Esophagus squamous epithelium (tissue), 4 donors: ENCODE results near the gene RADIL.

Source experiments
- POLR2A ChIP-seq, 4 donors: fragments of 450-650 bp; IDR thresholded peaks; one replicate each; pipeline ENCODE4 v1.6.1; 2017; ENCODE audit warnings: antibody characterized with exemption in 4 of 4, mild to moderate bottlenecking in 4 of 4, moderate library complexity in 3 of 4
- TF ChIP-seq, protein P1 (sequence below), 6 experiments: fragments of 450-650 bp in 4 of 6; fragments of 200-600 bp in 2 of 6; sonication (generic) in 2 of 6; IDR thresholded peaks; one replicate each; pipeline ENCODE4 v1.5.1; 2016 to 2019; ENCODE audit warnings: antibody characterized with exemption in 6 of 6, mild to moderate bottlenecking in 4 of 6, moderate library complexity in 4 of 6

DNA sequence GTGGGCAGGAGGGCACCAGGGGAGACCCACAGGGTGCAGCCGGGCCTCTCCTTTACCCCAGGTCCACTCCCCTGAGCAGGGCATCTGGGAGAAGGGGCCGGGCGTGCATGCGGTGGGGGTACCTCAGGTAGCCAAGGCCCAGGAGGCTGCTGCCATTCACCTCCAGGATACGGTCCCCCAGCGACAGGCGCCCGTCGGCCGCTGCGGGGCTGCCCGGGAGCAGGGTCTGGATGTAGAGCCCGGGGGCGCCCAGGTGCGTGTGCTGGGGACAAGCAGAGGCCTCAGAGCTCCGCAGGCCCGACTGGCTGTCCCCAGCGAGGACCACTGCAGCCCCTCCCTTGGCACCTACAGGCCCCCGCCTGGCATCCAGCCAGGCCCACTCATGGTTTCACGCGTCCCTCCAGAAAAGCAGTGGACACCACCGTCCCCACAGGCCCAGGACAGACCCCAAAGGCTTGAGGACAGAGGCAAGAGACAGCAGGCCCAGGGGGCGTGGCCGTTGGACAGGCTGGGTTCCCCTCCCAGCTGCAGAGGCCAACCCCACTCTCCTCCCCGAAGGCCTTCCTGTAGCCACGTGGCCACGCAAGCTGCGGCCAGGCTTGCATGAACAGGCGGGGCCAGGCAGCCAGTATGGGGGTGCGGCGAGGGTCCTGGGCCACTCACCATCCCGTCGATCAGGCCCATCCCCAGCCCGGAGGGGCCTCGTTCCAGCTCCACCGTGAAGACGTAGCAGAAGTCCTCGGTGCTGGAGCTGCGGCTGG, 83.8 kb downstream of the RADIL start:
- no peak for TF ChIP-seq POLR2A (IDR thresholded peaks at IDR 0.05)
- TF ChIP-seq, protein P1, sequence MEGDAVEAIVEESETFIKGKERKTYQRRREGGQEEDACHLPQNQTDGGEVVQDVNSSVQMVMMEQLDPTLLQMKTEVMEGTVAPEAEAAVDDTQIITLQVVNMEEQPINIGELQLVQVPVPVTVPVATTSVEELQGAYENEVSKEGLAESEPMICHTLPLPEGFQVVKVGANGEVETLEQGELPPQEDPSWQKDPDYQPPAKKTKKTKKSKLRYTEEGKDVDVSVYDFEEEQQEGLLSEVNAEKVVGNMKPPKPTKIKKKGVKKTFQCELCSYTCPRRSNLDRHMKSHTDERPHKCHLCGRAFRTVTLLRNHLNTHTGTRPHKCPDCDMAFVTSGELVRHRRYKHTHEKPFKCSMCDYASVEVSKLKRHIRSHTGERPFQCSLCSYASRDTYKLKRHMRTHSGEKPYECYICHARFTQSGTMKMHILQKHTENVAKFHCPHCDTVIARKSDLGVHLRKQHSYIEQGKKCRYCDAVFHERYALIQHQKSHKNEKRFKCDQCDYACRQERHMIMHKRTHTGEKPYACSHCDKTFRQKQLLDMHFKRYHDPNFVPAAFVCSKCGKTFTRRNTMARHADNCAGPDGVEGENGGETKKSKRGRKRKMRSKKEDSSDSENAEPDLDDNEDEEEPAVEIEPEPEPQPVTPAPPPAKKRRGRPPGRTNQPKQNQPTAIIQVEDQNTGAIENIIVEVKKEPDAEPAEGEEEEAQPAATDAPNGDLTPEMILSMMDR (IDR thresholded peaks at IDR 0.05): no peak
